ENCODE measurements around the gene PRKD3.

PRKD3 gene

GRCh38 chr2:37326866-37327634 lies 2.4 kb upstream of the PRKD3 start:
- TF ChIP-seq, protein P1, sequence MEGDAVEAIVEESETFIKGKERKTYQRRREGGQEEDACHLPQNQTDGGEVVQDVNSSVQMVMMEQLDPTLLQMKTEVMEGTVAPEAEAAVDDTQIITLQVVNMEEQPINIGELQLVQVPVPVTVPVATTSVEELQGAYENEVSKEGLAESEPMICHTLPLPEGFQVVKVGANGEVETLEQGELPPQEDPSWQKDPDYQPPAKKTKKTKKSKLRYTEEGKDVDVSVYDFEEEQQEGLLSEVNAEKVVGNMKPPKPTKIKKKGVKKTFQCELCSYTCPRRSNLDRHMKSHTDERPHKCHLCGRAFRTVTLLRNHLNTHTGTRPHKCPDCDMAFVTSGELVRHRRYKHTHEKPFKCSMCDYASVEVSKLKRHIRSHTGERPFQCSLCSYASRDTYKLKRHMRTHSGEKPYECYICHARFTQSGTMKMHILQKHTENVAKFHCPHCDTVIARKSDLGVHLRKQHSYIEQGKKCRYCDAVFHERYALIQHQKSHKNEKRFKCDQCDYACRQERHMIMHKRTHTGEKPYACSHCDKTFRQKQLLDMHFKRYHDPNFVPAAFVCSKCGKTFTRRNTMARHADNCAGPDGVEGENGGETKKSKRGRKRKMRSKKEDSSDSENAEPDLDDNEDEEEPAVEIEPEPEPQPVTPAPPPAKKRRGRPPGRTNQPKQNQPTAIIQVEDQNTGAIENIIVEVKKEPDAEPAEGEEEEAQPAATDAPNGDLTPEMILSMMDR (IDR thresholded peaks at IDR 0.05; ENCODE audit: borderline replicate concordance, control extremely low read depth, extremely low read depth, insufficient read depth, missing control alignments): no peak
- no peak for DNase-seq (ENCODE audit: low spot score)
- in situ Hi-C loops (cut with MboI; ENCODE audit: low sequenced_read_pairs, unreplicated experiment): no loop called here

- no peak for DNase-seq (ENCODE audit: low spot score)
- TF ChIP-seq, protein P1 (IDR thresholded peaks at IDR 0.05; ENCODE audit: borderline replicate concordance, control extremely low read depth, extremely low read depth, insufficient read depth, missing control alignments): no peak
- in situ Hi-C loops (cut with MboI; ENCODE audit: low sequenced_read_pairs, unreplicated experiment): no loop called here
Measured at GRCh38 chr2:37326285-37326684, 1.7 kb upstream of the PRKD3 start.

DNA sequence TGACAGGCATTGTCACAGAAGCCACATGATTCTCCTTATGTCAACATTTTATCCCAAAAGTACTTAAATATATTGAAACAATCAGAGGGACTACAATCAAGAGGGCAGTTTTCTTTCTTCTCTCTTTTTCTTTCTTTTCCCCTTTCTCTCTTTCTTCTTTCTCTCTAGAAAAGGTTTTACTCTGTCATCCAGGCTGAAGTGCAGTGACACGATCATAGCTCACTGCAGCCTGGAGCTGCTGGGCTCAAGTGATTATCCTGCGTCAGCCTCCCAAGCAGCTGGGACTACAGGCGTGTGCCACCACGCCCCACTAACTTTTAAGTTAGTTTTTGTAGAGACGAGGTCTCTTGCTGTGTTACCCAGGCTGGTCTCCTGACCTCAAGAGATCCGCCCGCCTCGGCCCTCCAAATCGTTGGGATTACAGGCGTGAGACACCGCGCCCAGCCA lies 1.0 kb upstream of the PRKD3 start:
- in situ Hi-C loops (cut with MboI; ENCODE audit: low sequenced_read_pairs, unreplicated experiment): no loop called here
- TF ChIP-seq, protein P1 (IDR thresholded peaks at IDR 0.05; ENCODE audit: borderline replicate concordance, control extremely low read depth, extremely low read depth, insufficient read depth, missing control alignments): no peak
- DNase-seq (ENCODE audit: low spot score): no peak

- DNase-seq (ENCODE audit: low spot score): no peak
- in situ Hi-C loops (cut with MboI; ENCODE audit: low sequenced_read_pairs, unreplicated experiment): no loop called here
- TF ChIP-seq, protein P1 (IDR thresholded peaks at IDR 0.05; ENCODE audit: borderline replicate concordance, control extremely low read depth, extremely low read depth, insufficient read depth, missing control alignments): peak; percentile 32
Measured at GRCh38 chr2:37324536-37324785, 172 bp downstream of the PRKD3 start.

DNA sequence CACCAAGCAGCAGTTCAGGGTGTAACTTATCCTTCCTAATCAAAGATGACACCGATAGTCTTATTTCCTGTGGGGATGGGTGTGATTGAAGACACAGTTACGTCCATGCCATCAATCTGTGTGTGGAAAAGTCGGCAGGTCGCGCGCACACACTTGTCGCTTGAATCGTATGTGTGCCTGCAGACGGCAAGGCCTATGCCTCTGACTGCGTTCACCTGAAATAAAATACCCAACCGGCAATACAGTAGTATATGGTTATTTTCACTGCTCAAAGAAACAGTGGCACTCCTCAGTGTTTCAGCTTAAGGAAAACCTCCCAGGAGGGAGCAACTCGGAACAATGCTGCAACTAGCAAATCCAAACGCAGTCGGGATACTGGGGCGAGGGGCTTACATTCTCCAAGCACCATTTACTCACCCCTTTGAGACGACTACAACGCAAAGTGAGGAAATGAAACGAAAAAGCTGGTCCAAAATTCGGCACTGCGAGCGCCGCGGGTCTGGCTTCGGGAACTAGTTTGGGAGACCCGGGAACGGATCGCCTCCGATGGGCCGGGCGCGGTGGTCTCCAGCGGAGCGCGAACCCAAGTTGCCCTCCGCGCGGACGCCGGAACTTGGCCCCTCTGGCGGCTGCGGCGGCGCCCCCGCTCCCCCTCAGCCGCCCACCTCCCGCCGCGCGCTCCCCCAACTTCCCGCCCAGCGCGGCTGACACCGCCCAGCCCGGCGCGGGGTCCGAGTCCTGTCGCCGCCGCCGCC lies 675 bp downstream of the PRKD3 start:
- peak; percentile 41 for DNase-seq (ENCODE audit: low spot score)
- in situ Hi-C loops (cut with MboI; ENCODE audit: low sequenced_read_pairs, unreplicated experiment): no loop called here

GRCh38 chr2:37323176-37323780 lies 1.4 kb downstream of the PRKD3 start:
- no peak for DNase-seq (ENCODE audit: low spot score)
- TF ChIP-seq, protein P1 (IDR thresholded peaks at IDR 0.05; ENCODE audit: borderline replicate concordance, control extremely low read depth, extremely low read depth, insufficient read depth, missing control alignments): no peak
- in situ Hi-C loops (cut with MboI; ENCODE audit: low sequenced_read_pairs, unreplicated experiment): no loop called here

More for the DNA sequence above, 675 bp downstream of the PRKD3 start:
- TF ChIP-seq, protein P1 (IDR thresholded peaks at IDR 0.05; ENCODE audit: borderline replicate concordance, control extremely low read depth, extremely low read depth, insufficient read depth, missing control alignments): no peak

Measured in GM13976 (cell line).